HCT116 (cell line): ENCODE data around the gene SNIP1. TPM values are rescaled to one million over a fixed set of nuclear protein-coding genes. Genes with fewer than 3 reads are reported as not detected.

Experiments used
- ATAC-seq: fragments of 200-7000 bp; cut with Tn5 transposase; 2 replicates; pipeline ENCODE4 v1.9.1; 2020; ENCODE audit warnings: mild to moderate bottlenecking, moderate library complexity
- BruUV-seq: library from RNA; stranded (reverse); fragments of 400-500 nt; replicated peaks from 2 replicates; lab custom pipeline; 2021; lab: Mats Ljungman, UMichigan
- CTCF ChIA-PET: fragments of 300-600 bp; sonication (Branson Sonifier 250); formaldehyde crosslinking; loops from one replicate; lab custom pipeline; 2021; ENCODE audit warnings: antibody characterized with exemption; lab: Charles Lee
- POLR2A ChIA-PET: fragments of 300-600, 350-600 bp; sonication (Branson Sonifier 250); formaldehyde crosslinking; loops from one replicate; lab custom pipeline; 2021; ENCODE audit warnings: antibody characterized with exemption; lab: Charles Lee
- RAD21 ChIA-PET, 2 experiments: fragments of 300-600 bp; sonication (Branson Sonifier 250); formaldehyde crosslinking; loops; one replicate each; lab custom pipeline; 2023; ENCODE audit warnings: low total read pairs in 2 of 2; ENCODE audit not compliant: uncharacterized antibody in 2 of 2, unreplicated experiment in 2 of 2, low non-redundant PET in 1 of 2; lab: Charles Lee
- DNase-seq: peaks from one replicate; pipeline ENCODE4 v3.0.0-alpha.2; 2010; ENCODE audit warnings: low read depth, low spot score
- H2AFZ ChIP-seq: fragments of 200-600 bp; shearing (Covaris generic), sonication (generic); 2 replicates; pipeline ENCODE4 v1.6.1; 2017; ENCODE audit warnings: low read depth, mixed run types, mixed read lengths, antibody characterized with exemption, low read length; ENCODE audit not compliant: poor library complexity, severe bottlenecking
- H3K27ac ChIP-seq: 2 replicates; pipeline ENCODE4 v1.5.1; 2012; ENCODE audit warnings: low read depth, low read length
- H3K27me3 ChIP-seq: fragments of 200-600 bp; sonication (generic); 2 replicates; pipeline ENCODE4 v1.6.1; 2016; ENCODE audit warnings: mixed run types, low read length, mixed read lengths; ENCODE audit not compliant: insufficient read depth
- H3K36me3 ChIP-seq, 2 experiments: fragments of 200-500 bp in 1 of 2; fragments of 200-600 bp in 1 of 2; sonication (Bioruptor generic) in 1 of 2; sonication (generic) in 1 of 2; 2 replicates each; pipeline versions ENCODE4 v1.5.1 to v1.6.1; 2014 to 2016; ENCODE audit warnings: low read length in 2 of 2, inconsistent platforms in 1 of 2, mixed read lengths in 1 of 2, mixed run types in 1 of 2; ENCODE audit not compliant: insufficient read depth in 2 of 2, control insufficient read depth in 1 of 2
- H3K4me1 ChIP-seq, 2 experiments: fragments of 200-600 bp in 1 of 2; sonication (generic) in 1 of 2; 2 replicates each; pipeline versions ENCODE4 v1.5.1 to v1.6.1; 2012 to 2017; ENCODE audit warnings: low read length in 2 of 2, inconsistent platforms in 1 of 2, mild to moderate bottlenecking in 1 of 2, mixed read lengths in 1 of 2, mixed run types in 1 of 2, moderate library complexity in 1 of 2; ENCODE audit not compliant: insufficient read depth in 2 of 2, control insufficient read depth in 1 of 2
- H3K4me2 ChIP-seq: fragments of 200-600 bp; sonication (generic); 2 replicates; pipeline ENCODE4 v1.6.1; 2017; ENCODE audit warnings: mixed run types, low read length, mixed read lengths
- H3K4me3 ChIP-seq, 2 experiments: fragments of 200-600 bp in 1 of 2; sonication (generic) in 1 of 2; replicated peaks in 1 of 2; 2 replicates each; pipeline ENCODE4 v1.5.1; 2011 to 2016; ENCODE audit warnings: low read length in 2 of 2, control low read depth in 1 of 2, low read depth in 1 of 2, mild to moderate bottlenecking in 1 of 2, mixed read lengths in 1 of 2, mixed run types in 1 of 2
- H3K79me2 ChIP-seq: fragments of 200-600 bp; sonication (generic); 2 replicates; pipeline ENCODE4 v1.6.1; 2017; ENCODE audit warnings: mild to moderate bottlenecking, mixed run types, low read length, moderate library complexity, mixed read lengths; ENCODE audit not compliant: insufficient read depth
- H3K9ac ChIP-seq: fragments of 200-600 bp; sonication (generic); 2 replicates; pipeline ENCODE4 v1.6.1; 2016; ENCODE audit warnings: low read length, mixed read lengths
- H3K9me2 ChIP-seq: fragments of 200-600 bp; sonication (generic), shearing (Covaris generic); 2 replicates; pipeline ENCODE4 v1.6.1; 2017; ENCODE audit warnings: mixed run types, mild to moderate bottlenecking, moderate library complexity; ENCODE audit not compliant: insufficient read depth
- H3K9me3 ChIP-seq, 2 experiments: fragments of 200-500 bp in 1 of 2; fragments of 200-600 bp in 1 of 2; sonication (Bioruptor generic) in 1 of 2; sonication (generic) in 1 of 2; 2 replicates each; pipeline ENCODE4 v1.6.1; 2014 to 2017; ENCODE audit warnings: low read length in 2 of 2, mixed read lengths in 2 of 2, inconsistent platforms in 1 of 2, low read depth in 1 of 2, mild to moderate bottlenecking in 1 of 2, mixed run types in 1 of 2, moderate library complexity in 1 of 2; ENCODE audit not compliant: control insufficient read depth in 1 of 2, insufficient read depth in 1 of 2
- H4K20me1 ChIP-seq: fragments of 200-600 bp; sonication (generic), shearing (Covaris generic); 2 replicates; pipeline ENCODE4 v1.6.1; 2017; ENCODE audit warnings: mixed run types, mild to moderate bottlenecking, moderate library complexity; ENCODE audit not compliant: insufficient read depth
- FOSL1 ChIP-seq: IDR thresholded peaks from 2 replicates; pipeline ENCODE4 v1.6.1; 2012; ENCODE audit warnings: low read depth
- POLR2AphosphoS5 ChIP-seq: IDR thresholded peaks from 2 replicates; pipeline ENCODE4 v1.6.1; 2011; ENCODE audit warnings: mild to moderate bottlenecking, low read depth, low read length, moderate library complexity
- REST ChIP-seq: IDR thresholded peaks from 2 replicates; pipeline ENCODE4 v1.6.1; 2012; ENCODE audit warnings: low read depth
- intact Hi-C: fragments of 100-400 bp; cut with micrococcal nuclease; formaldehyde crosslinking; loops from 2 replicates; pipeline ENCODE4 v1.10.0; 2022
- total RNA-seq: library from RNA; stranded (reverse); gene quantifications from one replicate; pipeline ENCODE4 v1.2.1, GENCODE V29; 2021; ENCODE audit not compliant: unreplicated experiment

The SNIP1 gene
- total RNA-seq, 1 experiment from 2014 or later: 18.8 TPM

- TF ChIP-seq POLR2AphosphoS5 (no peak), FOSL1 (no peak)
These were observed 56.3 kb downstream of the SNIP1 start (continued) for GRCh38 chr1:37497832-37498231.

GRCh38 chr1:37495875-37496274 is 58.2 kb downstream of the SNIP1 start:
- ATAC-seq (no peak), DNase-seq (no peak)
- no peaks in the 10 kb centered on the region for H3K27me3 ChIP-seq
- H3K9me2 ChIP-seq: no peaks in the 10 kb centered on the region
- H3K9me3 ChIP-seq: no peaks in the 10 kb centered on the region
- no peak for TF ChIP-seq REST
- ChIA-PET RAD21 (no interaction called here), POLR2A (interaction anchor here (1.0 to 1.6 kb wide), 2 partner anchors 9 to 11 kb away, joined by 3 to 4 read pairs; no protein-coding TSS in a partner anchor), CTCF (interaction anchor here (1.9 to 2.4 kb wide), 2 partner anchors 9 to 13 kb away, joined by 9 read pairs; no protein-coding TSS in a partner anchor)
- H3K4me1 ChIP-seq: peaks cover 0 to 9% of the 10 kb centered on the region in 2 experiments; a peak in 1 of 4 replicates
- peaks cover 3 to 9% of the 10 kb centered on the region in 2 experiments; a peak in 2 of 4 replicates for H3K36me3 ChIP-seq
- H4K20me1 ChIP-seq: peaks cover 3% of the 10 kb centered on the region; the same call in 1 of the 2 replicates
- H3K9ac ChIP-seq: no peak overlapping the region
- no peak overlapping the region for H2AFZ ChIP-seq
- H3K4me2 ChIP-seq: no peak overlapping the region
- BruUV-seq: no TSS peak
- H3K4me3 ChIP-seq: no peak overlapping the region
- intact Hi-C loops: no loop called here
- no peak overlapping the region for H3K27ac ChIP-seq
- H3K79me2 ChIP-seq: no peaks in the 10 kb centered on the region
